Suppressor macrophage treated with lipopolysaccharide for 4 hours (primary cell): ENCODE data around the gene XIAP.
"Not testable (repeated sequence)": the region's sequence is repeated elsewhere in the genome, so short reads cannot be mapped to it uniquely, and the experiment has no call there.

Experiments used
- DNase-seq: peaks from one replicate; pipeline ENCODE4 v3.0.0-alpha.2; 2020

The XIAP gene

DNA sequence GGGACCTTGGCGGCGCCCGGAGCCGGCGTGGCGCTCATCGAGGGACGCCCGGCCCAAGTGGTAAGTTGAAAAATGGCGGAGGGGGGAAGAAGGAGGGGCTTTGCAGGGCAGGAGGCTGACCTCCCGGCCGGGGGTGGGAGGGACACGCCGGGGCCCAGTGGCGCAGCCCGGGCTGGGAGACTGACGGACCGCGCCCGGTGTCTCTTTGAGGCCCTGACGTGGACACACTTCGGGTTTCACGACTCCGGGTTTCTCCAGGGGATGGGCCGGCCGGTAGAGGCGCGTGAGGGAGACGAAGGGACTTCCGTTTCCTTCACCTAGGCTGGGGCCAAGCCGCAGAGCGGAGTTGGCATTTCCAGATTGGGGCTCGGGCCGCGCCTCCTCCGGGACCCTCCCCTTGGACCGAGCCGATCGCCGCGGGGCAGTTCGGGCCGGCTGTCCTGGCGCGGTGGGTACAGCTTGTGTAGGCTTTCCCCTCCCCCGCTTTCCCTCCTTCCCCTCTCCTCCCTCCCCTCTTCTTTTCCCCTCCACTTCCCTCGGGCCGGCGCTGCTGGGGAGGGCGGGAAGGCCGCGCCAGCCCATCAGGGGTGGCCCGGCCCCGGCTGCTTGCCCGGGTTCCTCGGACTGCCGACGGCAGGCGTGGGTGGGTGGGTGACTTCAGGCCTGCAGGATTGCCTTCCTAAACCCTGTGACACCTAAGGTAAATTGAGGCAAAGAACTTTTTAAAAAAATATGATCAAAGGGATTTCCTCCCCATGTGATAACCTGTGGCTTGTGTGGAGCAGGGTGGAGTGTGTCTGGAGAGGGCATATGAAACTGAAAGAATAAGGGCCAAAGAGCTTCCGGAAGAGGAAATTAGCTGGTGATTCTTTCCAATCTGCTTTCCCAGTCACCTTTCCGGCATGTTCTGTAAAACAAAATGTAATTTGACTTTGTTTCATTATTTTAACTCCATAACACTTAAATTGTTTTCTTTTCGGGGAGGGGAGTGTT is at the start of gene XIAP:
Gene XIAP, plus strand, starts transcription at position 208 of the 993 bp plus-strand sequence. CDS start 25,610 bp downstream, outside the sequence.
- DNase-seq: peak; percentile 91

DNA sequence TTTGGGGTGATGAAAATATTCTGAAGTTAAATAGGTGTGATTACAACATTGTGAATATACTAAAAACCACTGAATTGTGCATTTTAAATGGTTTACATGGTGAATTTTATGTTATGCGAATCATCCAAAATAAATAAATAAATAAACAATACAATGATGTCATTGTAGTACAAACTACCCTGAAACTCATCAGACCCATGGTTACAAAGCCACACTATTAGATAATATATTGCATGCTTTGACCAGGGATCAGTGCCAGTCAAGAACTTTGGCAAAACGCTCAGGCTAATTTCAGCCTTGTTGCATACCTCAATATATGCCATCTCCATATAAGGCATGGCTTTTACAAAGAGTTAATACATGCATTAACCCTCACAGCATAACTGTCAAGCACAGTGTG is 45.5 kb upstream of the XIAP start:
- DNase-seq: no peak

DNA sequence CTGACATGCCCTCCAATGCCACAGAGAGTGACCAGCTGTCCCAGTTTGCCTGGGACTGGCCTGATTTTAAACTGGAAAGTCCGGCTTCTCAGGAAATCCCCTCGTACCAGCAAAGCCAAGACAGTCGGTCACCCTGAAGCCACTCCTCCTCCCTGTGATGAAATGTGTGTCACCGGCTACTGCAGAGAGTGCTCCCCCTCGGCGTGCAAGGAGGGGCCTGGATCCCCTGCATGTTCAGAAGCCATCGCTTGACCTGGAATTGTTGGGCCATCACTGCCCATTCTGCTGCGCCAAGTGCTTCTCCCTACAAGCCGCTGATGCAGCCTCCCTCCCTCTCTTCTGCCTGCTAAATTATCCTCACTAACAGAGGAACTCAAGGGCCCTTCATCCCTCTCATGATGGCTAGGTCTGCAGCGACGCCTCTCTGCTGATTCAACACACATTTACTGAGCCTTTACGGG is 44.9 kb upstream of the XIAP start:
- DNase-seq: not testable (repeated sequence)

GRCh38 chrX:123817288-123817894 is 42.5 kb upstream of the XIAP start:
- no peak for DNase-seq

GRCh38 chrX:123818243-123818642 is 41.6 kb upstream of the XIAP start:
- DNase-seq: peak; percentile 36

- no peak for DNase-seq
Observed at GRCh38 chrX:123822965-123823364, 36.9 kb upstream of the XIAP start.

- peak; percentile 90 for DNase-seq
Observed at GRCh38 chrX:123830309-123830708, 29.5 kb upstream of the XIAP start.

DNA sequence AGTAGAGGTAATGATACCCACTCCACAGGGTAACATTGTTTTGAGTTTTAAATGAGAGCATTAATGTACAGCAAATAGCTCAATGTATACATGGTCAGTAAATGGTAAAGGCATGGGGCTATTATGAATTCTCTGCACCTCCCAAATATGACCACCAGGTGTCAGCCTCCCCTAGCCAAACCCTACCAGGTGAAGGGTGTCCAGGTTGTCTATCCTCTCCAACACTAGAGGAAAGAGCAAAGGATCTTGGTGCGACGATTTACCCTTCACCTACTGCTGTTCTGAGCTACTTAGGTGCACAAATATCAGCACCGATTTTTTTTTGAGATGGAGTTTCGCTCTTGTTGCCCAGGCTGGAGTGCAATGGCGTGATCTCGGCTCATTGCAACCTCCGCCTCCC is 26.5 kb upstream of the XIAP start:
- DNase-seq: peak; percentile 56

GRCh38 chrX:123834116-123834515 is 25.7 kb upstream of the XIAP start:
- DNase-seq: no peak

DNA sequence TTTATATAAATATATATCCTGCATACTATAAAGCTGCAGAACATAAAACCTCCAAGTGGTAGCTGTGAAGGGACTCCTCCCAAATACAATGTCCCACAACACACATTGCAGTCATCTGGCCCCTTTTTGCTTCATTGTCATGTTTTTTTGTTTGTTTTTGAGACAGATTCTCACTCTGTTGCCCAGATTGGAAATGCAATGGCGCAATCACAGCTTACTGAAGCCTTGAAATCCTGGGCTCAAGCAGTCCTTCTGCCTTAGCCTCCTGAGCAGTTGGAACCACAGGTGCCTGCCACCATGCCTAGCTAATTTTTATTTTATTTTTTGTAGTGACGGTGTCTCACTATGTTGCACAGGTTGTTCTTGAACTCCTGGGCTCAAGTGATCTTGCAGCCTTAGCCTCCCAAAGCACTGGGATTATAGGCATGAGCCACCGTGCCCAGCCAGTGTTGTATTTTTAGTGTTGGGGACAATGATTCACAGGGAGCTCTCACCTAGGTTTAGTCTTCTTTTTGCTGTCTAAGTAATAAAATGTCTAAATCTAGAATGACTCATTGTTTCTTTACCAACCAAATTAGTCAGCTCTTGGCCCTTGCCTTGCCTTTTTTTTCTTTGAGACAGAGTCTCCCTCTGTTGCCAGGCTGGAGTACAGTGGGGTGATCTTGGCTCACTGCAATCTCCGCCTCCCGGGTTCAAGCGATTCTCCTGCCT is 24.0 kb upstream of the XIAP start:
- DNase-seq: peak; percentile 58

- DNase-seq: not testable (repeated sequence)
Observed at GRCh38 chrX:123845129-123845528, 14.7 kb upstream of the XIAP start.

DNA sequence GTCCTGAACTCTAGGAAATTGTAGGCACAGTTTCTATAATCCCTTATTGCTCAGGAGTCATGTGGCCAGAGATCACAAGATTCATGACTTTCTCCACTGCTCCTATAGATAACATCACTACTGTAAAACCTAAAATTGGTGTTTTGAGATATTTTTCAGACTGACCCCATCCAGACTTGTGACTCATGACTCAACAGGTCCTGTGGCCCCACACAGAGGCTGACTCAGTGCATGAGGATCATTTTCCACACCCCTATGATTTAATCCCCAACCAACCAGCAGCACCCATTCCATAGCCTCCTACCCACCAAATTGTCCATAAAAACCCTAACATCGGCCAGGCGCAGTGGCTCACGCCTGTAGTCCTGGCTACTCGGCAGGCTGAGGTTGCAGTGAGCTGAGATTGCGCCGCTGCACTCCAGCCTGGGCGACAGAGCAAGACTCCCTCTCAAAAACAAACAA is 13.2 kb upstream of the XIAP start:
- DNase-seq: peak; percentile 83

DNA sequence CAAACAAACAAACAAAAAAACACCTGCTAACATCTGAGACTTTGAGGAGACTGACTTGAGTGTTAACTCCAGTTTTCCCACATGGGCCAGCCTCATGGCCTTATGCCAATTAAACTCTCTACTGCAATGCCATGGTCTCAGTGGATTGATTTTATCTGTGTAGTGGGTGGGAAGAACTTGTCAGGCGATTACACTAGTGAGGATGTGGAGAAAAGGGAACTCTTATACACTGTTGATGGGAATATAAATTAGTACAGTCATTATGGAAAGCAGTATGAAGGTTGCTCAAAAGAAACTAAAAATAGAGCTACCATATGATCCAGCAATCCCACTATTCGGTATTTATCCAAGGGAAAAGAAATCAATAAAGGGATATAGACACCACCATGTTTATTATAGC is 12.8 kb upstream of the XIAP start:
- DNase-seq: peak; percentile 40

DNA sequence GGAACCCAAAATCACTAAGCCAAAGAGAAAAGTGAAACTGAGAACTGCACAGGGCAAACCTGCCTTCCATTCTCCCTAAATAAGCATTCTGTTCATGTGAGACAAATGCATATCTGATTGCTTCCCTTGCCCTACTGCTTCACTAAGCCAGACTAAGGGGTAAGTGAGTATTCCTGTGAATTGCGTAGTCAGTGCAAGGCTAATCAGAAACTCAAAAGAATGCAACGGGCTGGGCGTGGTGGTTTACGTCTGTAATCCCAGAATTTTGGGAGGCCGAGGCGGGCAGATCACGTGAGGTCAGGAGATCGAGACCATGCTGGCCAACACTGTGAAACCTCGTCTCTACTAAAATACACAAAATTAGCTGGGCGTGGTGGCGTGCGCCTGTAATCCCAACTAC is 10.8 kb upstream of the XIAP start:
- DNase-seq: no peak

GRCh38 chrX:123849906-123850305 is 9.9 kb upstream of the XIAP start:
- not testable (repeated sequence) for DNase-seq

- peak; percentile 49 for DNase-seq
Observed at GRCh38 chrX:123851079-123851478, 8.8 kb upstream of the XIAP start.

GRCh38 chrX:123854329-123854728 is 5.5 kb upstream of the XIAP start:
- no peak for DNase-seq

- DNase-seq: no peak
Observed at GRCh38 chrX:123859409-123859845, 426 bp upstream of the XIAP start.

GRCh38 chrX:123860983-123861382 is 1.1 kb downstream of the XIAP start:
- no peak for DNase-seq

DNA sequence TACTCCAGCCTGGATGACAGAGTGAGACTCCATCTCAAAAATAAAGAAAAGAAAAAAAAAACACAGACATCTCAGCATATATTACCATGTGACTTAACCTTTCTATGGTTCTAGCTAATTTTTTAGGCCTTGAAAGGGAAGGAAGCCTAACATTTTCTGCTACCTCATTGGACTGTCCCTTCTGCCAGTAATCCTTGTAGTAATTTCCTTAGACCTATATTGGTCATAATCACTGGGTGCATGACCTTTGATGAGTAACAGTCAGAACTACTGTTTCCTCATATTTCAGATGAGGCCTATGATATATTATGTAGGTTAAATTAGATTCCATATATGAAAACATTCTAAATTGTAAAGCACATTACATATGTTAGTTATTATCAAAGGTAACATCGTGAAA is 9.6 kb downstream of the XIAP start:
- peak; percentile 76 for DNase-seq

DNA sequence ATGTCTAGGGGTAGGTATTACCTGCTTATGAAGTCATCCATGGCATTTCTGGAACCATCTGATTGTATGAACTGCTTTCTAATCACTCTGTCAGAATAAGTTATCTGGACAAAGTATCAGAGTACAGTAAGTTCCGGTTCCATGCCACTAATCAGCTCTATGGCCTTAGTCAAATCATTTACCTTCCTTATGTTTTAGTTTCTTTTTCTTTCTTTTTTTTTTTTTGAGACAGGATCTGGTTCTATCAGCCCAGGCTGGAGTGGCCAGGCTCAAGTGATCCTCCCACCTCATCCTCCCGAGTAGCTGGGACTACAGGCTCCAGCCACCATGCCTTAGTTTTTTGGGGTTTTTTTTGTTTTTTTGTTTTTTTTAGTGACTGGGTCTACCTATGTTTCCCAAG is 11.5 kb downstream of the XIAP start:
- no peak for DNase-seq

- no peak for DNase-seq
Observed at GRCh38 chrX:123873956-123874355, 14.1 kb downstream of the XIAP start.

DNA sequence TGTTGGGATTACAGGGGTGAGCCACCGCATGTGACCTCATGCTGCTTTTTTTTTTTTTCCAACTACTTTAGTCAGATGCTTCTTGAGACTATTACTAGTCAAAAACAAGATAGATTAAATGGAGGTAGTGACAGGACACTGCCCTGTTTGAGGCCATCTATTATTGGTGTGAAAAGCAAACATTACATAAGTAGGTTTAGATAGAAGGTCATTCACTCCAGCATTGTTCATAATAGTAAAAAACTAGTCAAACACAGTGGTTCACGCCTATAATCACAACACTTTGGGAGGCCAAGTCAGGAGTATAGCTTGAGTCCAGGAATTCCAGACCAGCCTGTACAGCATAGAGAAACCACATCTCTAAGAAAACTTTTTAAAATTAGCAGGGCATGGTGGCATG is 16.3 kb downstream of the XIAP start:
- DNase-seq: no peak
